HG02852 (cell line): Measurements from ENCODE around the gene PROB1.

Experiments used
- ATAC-seq: cut with Tn5 transposase; IDR thresholded peaks from one replicate; pipeline ENCODE4 v1.9.1; 2021; ENCODE audit warnings: mild to moderate bottlenecking, moderate library complexity; ENCODE audit not compliant: unreplicated experiment

The PROB1 gene

GRCh38 chr5:139343476-139343875, 51.4 kb downstream of the PROB1 start:
- ATAC-seq, result no peak

DNA sequence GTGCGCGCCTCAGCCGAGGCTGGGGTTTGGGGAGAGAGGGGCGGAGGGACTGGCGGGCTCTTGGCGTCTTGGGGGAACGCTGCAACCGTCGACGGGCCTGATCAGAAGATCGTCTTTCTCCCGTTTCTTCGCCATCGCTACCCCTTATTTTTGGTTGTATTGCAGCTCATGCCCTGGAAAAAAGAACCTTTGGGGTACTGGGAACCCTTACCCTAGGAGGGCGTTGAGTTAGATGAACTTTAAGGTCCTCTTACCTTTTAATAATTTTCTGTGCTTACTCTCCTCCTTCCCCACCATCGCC, 52.5 kb downstream of the PROB1 start:
- ATAC-seq, result peak; percentile 54

- ATAC-seq, result peak; percentile 88
Observed at GRCh38 chr5:139341689-139342422, 53.0 kb downstream of the PROB1 start, which contains the start of gene PAIP2. Gene PAIP2, plus strand, starts transcription at chr5:139341854. Its CDS starts 21,931 bp downstream, at chr5:139363785.

DNA sequence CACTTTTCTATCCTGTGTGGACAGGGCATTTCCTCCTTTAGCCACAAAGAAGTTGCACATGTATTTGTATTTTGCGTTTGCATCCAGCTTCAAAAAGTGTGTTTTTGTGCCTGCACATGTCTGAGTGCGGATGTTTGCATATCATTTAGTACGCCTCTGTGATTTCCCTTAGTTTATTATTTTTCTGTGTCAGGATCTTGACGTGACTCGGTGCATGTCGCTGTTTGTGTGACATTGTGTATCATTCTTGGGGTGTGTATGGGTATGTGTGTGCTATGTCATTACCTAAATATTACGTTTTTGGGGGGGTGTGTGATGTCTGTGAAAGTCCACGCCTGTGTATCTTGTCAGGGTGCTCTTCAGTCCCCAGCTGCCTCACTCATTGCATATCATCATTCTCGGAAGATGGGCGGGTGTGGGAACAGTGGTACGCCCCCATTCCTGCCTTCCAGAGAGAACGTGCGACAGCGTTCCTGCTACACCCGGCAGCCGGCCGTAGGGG, 53.7 kb downstream of the PROB1 start:
- ATAC-seq, result no peak
